ENCODE results near the gene C6orf62. TPM values are rescaled to one million over a fixed set of nuclear protein-coding genes. Genes with fewer than 3 reads are reported as not detected.
A peak's percentile ranks its signal among the peaks of the same experiment; 100 is the strongest.

C6orf62 gene
- total and polyA plus RNA-seq, 2 of the 4 experiments (the other 2 are of a cell fraction) = 47.5 to 50.7 TPM

GRCh38 chr6:24721461-24722215 is 2.7 kb upstream of the C6orf62 start (continued):
- TF ChIP-seq MAFK (IDR thresholded peaks at IDR 0.05; ENCODE audit: low read depth, low read length) = no peak
- TF ChIP-seq RCOR1 (IDR thresholded peaks at IDR 0.05; ENCODE audit: insufficient replicate concordance, low read length) = no peak

GRCh38 chr6:24720604-24721460 is 1.9 kb upstream of the C6orf62 start:
- ATAC-seq (ENCODE audit: low read depth) = peak; percentile 92
- H3K56ac ChIP-seq (ENCODE audit: extremely low read depth, insufficient read depth, low read length) = peak overlapping the region; percentile 99
- peak overlapping the region; percentile 94 for H2BK5ac ChIP-seq (ENCODE audit: low read depth, low read length, poor library complexity, severe bottlenecking)
- DNase-seq = peak; percentile 100
- ChIA-PET CTCF (no interaction called here), POLR2A (ENCODE audit: unreplicated experiment) (interaction anchor here (1.6 kb wide), 1 partner anchor 22 kb away, joined by 13 read pairs; no protein-coding TSS in a partner anchor)
- H3K18ac ChIP-seq (ENCODE audit: low read depth, low read length) = peak overlapping the region; percentile 86
- H3K4ac ChIP-seq (ENCODE audit: low read depth, low read length) = peak overlapping the region; percentile 98
- H3K36me3 ChIP-seq (ENCODE audit: control insufficient read depth, insufficient read depth, low read length) = peaks cover 5% of the 10 kb centered on the region
- peak overlapping the region; percentile 60; the same call in 1 of the 2 replicates for H3K4me2 ChIP-seq (ENCODE audit: low read depth, low read length)
- H2BK120ac ChIP-seq (ENCODE audit: low read depth, low read length) = peak overlapping the region; percentile 98
- peak overlapping the region; percentile 98 for H2BK20ac ChIP-seq (ENCODE audit: low read depth, low read length)
- peak overlapping the region; percentile 98 for H3K4me3 ChIP-seq (ENCODE audit: insufficient read depth, low read depth, low read length)
- dilution Hi-C loops (cut with HindIII; ENCODE audit: low sequenced_read_pairs, unreplicated experiment) = no loop called here
- H3K79me1 ChIP-seq (ENCODE audit: low read depth in 1 of 2, low read length in 2 of 2) = peaks cover 0 to 3% of the 10 kb centered on the region in 2 experiments; a peak in 1 of 4 replicates
- H2AK9ac ChIP-seq (replicated peaks; ENCODE audit: low read depth, low read length, poor library complexity) = peak overlapping the region; percentile 100
- WGBS, 2 experiments (ENCODE audit: extremely low coverage in 2 of 2, insufficient read length in 1 of 2) = 0% methylated on average over 11 of the region's 60 CpGs; no CpG with 5 or more reads in 1 of the 2 experiments
- no peaks in the 10 kb centered on the region for H3K9me3 ChIP-seq (ENCODE audit: control insufficient read depth, insufficient read depth, low read length)
- H3K14ac ChIP-seq (replicated peaks; ENCODE audit: low read depth, low read length) = peak overlapping the region; percentile 99
- H3K9ac ChIP-seq (ENCODE audit: low read depth, low read length) = peak overlapping the region; percentile 99
- no peaks in the 10 kb centered on the region for H3K9me1 ChIP-seq (ENCODE audit: insufficient read depth, low read length)
- peak overlapping the region; percentile 99 for H3K23ac ChIP-seq (ENCODE audit: low read depth, low read length)
- peaks cover 42% of the 10 kb centered on the region for H4K20me1 ChIP-seq (ENCODE audit: insufficient read depth, low read length)
- no peaks in the 10 kb centered on the region for H3K4me1 ChIP-seq (ENCODE audit: control insufficient read depth, insufficient read depth, low read length)
- BruUV-seq (replicated peaks) = no TSS peak
- peak overlapping the region; percentile 83 for H2AFZ ChIP-seq (replicated peaks; ENCODE audit: low read length, poor library complexity)
- H3K27me3 ChIP-seq (ENCODE audit: control insufficient read depth, insufficient read depth, low read length) = no peaks in the 10 kb centered on the region
- in situ Hi-C loops (cut with MboI; ENCODE audit: low sequenced_read_pairs) = no loop called here
- H2AK5ac ChIP-seq (ENCODE audit: low read depth, low read length) = peak overlapping the region; percentile 52
- peak overlapping the region; percentile 88 to 98 for H4K8ac ChIP-seq (ENCODE audit: low read depth in 2 of 2, low read length in 2 of 2)
- H2BK15ac ChIP-seq (ENCODE audit: low read depth, low read length) = peak overlapping the region; percentile 56; the same call in 1 of the 3 replicates
- H3K27ac ChIP-seq (ENCODE audit: insufficient read depth, low read length) = peak overlapping the region; percentile 98
- H4K5ac ChIP-seq (ENCODE audit: low read depth, low read length) = peak overlapping the region; percentile 93
- intact Hi-C loops (cut with micrococcal nuclease) = loop anchor here (1.0 to 5.0 kb wide), 4 partner anchors 22 to 291 kb away; partner anchors contain the start of gene GMNN
- peak overlapping the region; percentile 92 for H4K91ac ChIP-seq (ENCODE audit: insufficient read depth, low read depth, low read length)
- TF ChIP-seq RFX5 (IDR thresholded peaks at IDR 0.05; ENCODE audit: low read depth, low read length) (no peak), USF2 (IDR thresholded peaks at IDR 0.05; ENCODE audit: low read depth, low read length) (no peak), CEBPB (IDR thresholded peaks at IDR 0.05; ENCODE audit: low read depth, low read length) (peak; percentile 85), CHD1 (IDR thresholded peaks at IDR 0.05; ENCODE audit: low read depth, low read length) (peak; percentile 98), RAD21 (IDR thresholded peaks at IDR 0.05; ENCODE audit: low read length) (no peak), ELK1 (IDR thresholded peaks at IDR 0.05; ENCODE audit: borderline replicate concordance, low read depth, low read length) (no peak), MAZ (IDR thresholded peaks at IDR 0.05; ENCODE audit: borderline replicate concordance, low read depth, low read length) (peak; percentile 98), POLR2A (IDR thresholded peaks at IDR 0.05; ENCODE audit: low read depth, low read length) (peak; percentile 99), BHLHE40 (IDR thresholded peaks at IDR 0.05; ENCODE audit: low read depth, low read length) (peak; percentile 99), RCOR1 (IDR thresholded peaks at IDR 0.05; ENCODE audit: insufficient replicate concordance, low read length) (peak; percentile 15), FOS (IDR thresholded peaks at IDR 0.05; ENCODE audit: low read depth, low read length) (no peak), MAFK (IDR thresholded peaks at IDR 0.05; ENCODE audit: low read depth, low read length) (0 out of 2 replicates have a peak, but pooled peaks have one; percentile 1)

Data from IMR-90 (cell line).